Cardiac muscle cell (in vitro differentiated cells and primary cell): ENCODE measurements around the gene LARGE1. TPM values are rescaled to one million over a fixed set of nuclear protein-coding genes. Genes with fewer than 3 reads are reported as not detected.

Source experiments
- DNase-seq, 2 donors: peaks; one replicate each; pipeline versions ENCODE4 v3.0.0 to v3.0.0-alpha.2; 2010 to 2017; ENCODE audit warnings: low read depth in 1 of 2, low spot score in 1 of 2
- H3K27ac ChIP-seq: fragments of 200-600 bp; sonication (generic); 2 replicates; pipeline ENCODE4 v1.5.1; 2016
- H3K27me3 ChIP-seq: fragments of 200-600 bp; sonication (generic); 2 replicates; pipeline ENCODE4 v1.6.0; 2016; ENCODE audit warnings: control low read depth
- H3K36me3 ChIP-seq: fragments of 200-600 bp; sonication (generic); 2 replicates; pipeline ENCODE4 v1.5.1; 2016; ENCODE audit warnings: control low read depth
- H3K4me1 ChIP-seq: fragments of 200-600 bp; sonication (generic); 2 replicates; pipeline ENCODE4 v1.8.1; 2017; ENCODE audit warnings: low read depth, mild to moderate bottlenecking, mixed run types
- H3K4me3 ChIP-seq: fragments of 200-600 bp; sonication (generic); 2 replicates; pipeline ENCODE4 v1.5.1; 2016; ENCODE audit warnings: mild to moderate bottlenecking
- H3K9me3 ChIP-seq: fragments of 200-600 bp; sonication (generic); 2 replicates; pipeline ENCODE4 v1.5.1; 2017; ENCODE audit warnings: low read depth, mild to moderate bottlenecking, control low read depth
- CTCF ChIP-seq: IDR thresholded peaks from 2 replicates; pipeline ENCODE4 v1.5.1; 2012; ENCODE audit warnings: low read depth, mild to moderate bottlenecking, low read length
- polyA plus RNA-seq: library from polyadenylated mRNA; unstranded; fragments of >200 nt; fragmentation: Nextera tagmentation; extraction: Ambion mirVana; gene quantifications from 2 replicates; pipeline ENCODE4 v1.2.1, GENCODE V29; 2016
- total RNA-seq: library from RNA; depleted of rRNA; stranded (reverse); fragments of >200 nt; gene quantifications from 2 replicates; pipeline ENCODE4 v1.2.3, GENCODE V29; 2016

LARGE1 gene
- total and polyA plus RNA-seq, 2 experiments from 2014 or later, result 18.4 to 34.3 TPM

- no peak overlapping the region for H3K4me3 ChIP-seq
- no peak overlapping the region for H3K27ac ChIP-seq
- no peaks in the 10 kb centered on the region for H3K27me3 ChIP-seq
- H3K4me1 ChIP-seq, result peaks cover 4% of the 10 kb centered on the region
- no peaks in the 10 kb centered on the region for H3K36me3 ChIP-seq
- no peaks in the 10 kb centered on the region for H3K9me3 ChIP-seq
- no peak for TF ChIP-seq CTCF
- DNase-seq, result no peak
Observed at GRCh38 chr22:33906475-33906874, 13.8 kb downstream of the LARGE1 start.

DNA sequence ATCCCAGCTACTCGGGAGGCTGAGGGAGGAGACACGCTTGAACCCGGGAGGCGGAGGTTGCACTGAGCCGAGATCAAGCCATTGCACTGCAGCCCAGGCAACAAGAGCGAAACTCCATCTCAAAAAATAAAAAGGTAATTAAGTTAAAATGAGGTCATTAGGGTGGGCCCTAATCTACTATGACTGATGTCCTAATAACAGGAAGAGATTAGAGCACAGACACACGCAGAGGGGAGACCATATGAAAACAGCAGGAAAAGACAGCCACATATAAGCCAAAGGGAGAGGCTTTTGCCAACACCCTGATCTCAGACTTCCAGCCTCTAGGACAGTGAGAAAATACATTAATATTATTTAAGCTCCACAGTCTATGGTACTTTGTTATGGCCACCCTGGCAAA, 17.3 kb downstream of the LARGE1 start:
- Histone ChIP-seq H3K27ac (no peak overlapping the region), H3K36me3 (no peaks in the 10 kb centered on the region), H3K9me3 (no peaks in the 10 kb centered on the region), H3K4me1 (no peaks in the 10 kb centered on the region), H3K4me3 (no peak overlapping the region), H3K27me3 (no peaks in the 10 kb centered on the region)
- DNase-seq, result no peak
- TF ChIP-seq CTCF, result no peak

DNA sequence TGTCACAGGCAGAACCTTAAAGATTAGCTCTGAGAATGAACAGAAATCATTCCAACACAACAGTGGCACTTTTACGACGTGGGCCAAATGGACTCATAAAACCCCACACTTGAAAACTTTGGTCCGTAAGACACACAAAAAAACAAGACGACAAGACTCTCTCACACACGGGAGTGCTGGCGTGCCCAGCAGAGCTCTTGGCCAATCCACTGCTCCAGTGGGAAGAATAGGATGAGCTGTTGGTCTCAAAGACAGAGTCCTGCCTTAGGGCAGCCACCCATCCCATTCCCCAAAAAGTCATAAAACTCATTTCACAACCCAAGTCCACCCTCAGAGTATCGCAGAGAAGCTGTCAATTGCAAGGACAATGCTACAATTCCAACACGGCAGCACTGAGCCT, 18.2 kb downstream of the LARGE1 start:
- no peak for TF ChIP-seq CTCF

DNA sequence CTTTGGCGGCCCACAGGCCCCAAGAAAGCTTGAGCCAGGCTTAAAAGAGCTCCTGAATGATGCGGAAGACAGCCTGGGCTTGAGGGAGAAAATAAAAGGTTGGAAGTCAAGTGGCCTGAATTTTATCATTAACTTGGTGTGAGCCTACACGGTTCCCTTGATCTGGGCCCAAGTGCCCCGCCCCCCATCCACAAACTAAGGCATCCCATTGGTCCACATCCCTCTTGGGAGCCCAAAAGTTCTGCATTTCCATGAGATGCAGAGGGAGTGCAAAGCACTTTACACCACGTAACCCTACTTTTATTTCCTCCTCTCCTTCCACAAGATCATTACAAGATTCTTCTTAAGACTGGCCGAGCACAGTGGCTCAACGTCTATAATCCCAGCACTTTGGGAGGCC, 22.2 kb downstream of the LARGE1 start:
- no peak for DNase-seq
- H3K4me3 ChIP-seq, result no peak overlapping the region
- no peak for TF ChIP-seq CTCF
- H3K27ac ChIP-seq, result no peak overlapping the region
- peaks cover 11% of the 10 kb centered on the region for H3K4me1 ChIP-seq
- H3K9me3 ChIP-seq, result no peaks in the 10 kb centered on the region
- no peaks in the 10 kb centered on the region for H3K36me3 ChIP-seq
- H3K27me3 ChIP-seq, result no peaks in the 10 kb centered on the region

More for the DNA sequence above, 18.2 kb downstream of the LARGE1 start:
- Histone ChIP-seq H3K27me3 (no peaks in the 10 kb centered on the region), H3K4me3 (no peak overlapping the region), H3K36me3 (no peaks in the 10 kb centered on the region), H3K9me3 (no peaks in the 10 kb centered on the region), H3K27ac (no peak overlapping the region), H3K4me1 (peaks cover 8% of the 10 kb centered on the region)
- no peak for DNase-seq

DNA sequence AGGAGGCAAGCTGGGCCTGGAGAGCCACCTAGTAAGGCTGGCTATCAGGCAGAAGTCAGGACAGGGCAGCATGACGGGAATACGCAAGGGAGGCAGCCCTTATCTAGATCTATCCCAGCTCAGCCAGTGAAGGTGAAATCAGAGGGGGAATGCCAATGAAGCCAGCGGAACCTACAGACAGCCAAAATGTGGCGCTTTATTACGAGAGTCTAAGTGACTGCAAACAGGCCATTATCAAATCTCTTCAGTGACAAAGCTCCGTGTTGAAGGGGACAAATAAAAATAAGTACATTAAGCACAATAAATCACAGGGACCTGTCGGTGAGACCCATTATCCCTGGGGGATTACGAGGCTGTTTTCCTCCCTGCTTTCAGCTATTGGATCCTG, 22.8 kb downstream of the LARGE1 start:
- Histone ChIP-seq H3K9me3 (no peaks in the 10 kb centered on the region), H3K4me1 (peaks cover 11% of the 10 kb centered on the region), H3K4me3 (no peak overlapping the region), H3K27me3 (no peaks in the 10 kb centered on the region), H3K36me3 (no peaks in the 10 kb centered on the region), H3K27ac (no peak overlapping the region)
- TF ChIP-seq CTCF, result no peak
- peak in 1 of 2 donors; percentile 25 for DNase-seq
